Head of caudate nucleus (tissue), 42 donors: Measurements from ENCODE around the gene ATAD1.
"Not testable (repeated sequence)": the region's sequence is repeated elsewhere in the genome, so short reads cannot be mapped to it uniquely, and the experiment has no call there.

ENCODE experiments used
- DNase-seq, 42 donors: peaks; one replicate each; pipeline versions ENCODE4 v3.0.0 to v3.0.0-alpha.2; 2020 to 2021; ENCODE audit warnings: mixed read lengths in 7 of 42
- intact Hi-C: fragments of 100-400 bp; cut with DNase I; formaldehyde crosslinking; loops from one replicate; pipeline ENCODE4 v1.15.0; 2022

ATAD1 gene

GRCh38 chr10:87818505-87819288, 671 bp upstream of the ATAD1 start:
- DNase-seq: peak; percentile 32 to 85 (median 65)
- intact Hi-C loops: loop anchor here (2.0 kb wide), 1 partner anchor 44 kb away; the partner anchor contains the start of genes KLLN and PTEN

- DNase-seq: no peak
- intact Hi-C loops: no loop called here
Observed at GRCh38 chr10:87816898-87817608, 973 bp downstream of the ATAD1 start.

- intact Hi-C loops: no loop called here
- no peak for DNase-seq
Observed at GRCh38 chr10:87816163-87816897, 1.7 kb downstream of the ATAD1 start.

GRCh38 chr10:87804939-87805569, 13.0 kb downstream of the ATAD1 start:
- intact Hi-C loops: no loop called here
- no peak for DNase-seq

- intact Hi-C loops: no loop called here
- no peak for DNase-seq
Observed at GRCh38 chr10:87803831-87804230, 14.2 kb downstream of the ATAD1 start.

- intact Hi-C loops: no loop called here
- no peak for DNase-seq
Observed at GRCh38 chr10:87803328-87803727, 14.7 kb downstream of the ATAD1 start.

- intact Hi-C loops, DNase-seq: not testable (repeated sequence)
Observed at GRCh38 chr10:87801813-87802435, 16.1 kb downstream of the ATAD1 start.

- DNase-seq: no peak
- intact Hi-C loops: no loop called here
Observed at GRCh38 chr10:87799860-87800259, 18.2 kb downstream of the ATAD1 start.

GRCh38 chr10:87798082-87798481, 19.9 kb downstream of the ATAD1 start:
- intact Hi-C loops: no loop called here
- no peak for DNase-seq

- intact Hi-C loops: no loop called here
- no peak for DNase-seq
Observed at GRCh38 chr10:87794285-87794684, 23.7 kb downstream of the ATAD1 start.

GRCh38 chr10:87790185-87790584, 27.8 kb downstream of the ATAD1 start:
- DNase-seq: no peak
- intact Hi-C loops: no loop called here

- intact Hi-C loops: no loop called here
- DNase-seq: no peak
Observed at GRCh38 chr10:87786421-87786820, 31.6 kb downstream of the ATAD1 start.

- intact Hi-C loops: no loop called here
- DNase-seq: no peak
Observed at GRCh38 chr10:87782721-87783120, 35.3 kb downstream of the ATAD1 start.

GRCh38 chr10:87781545-87781944, 36.5 kb downstream of the ATAD1 start:
- intact Hi-C loops: no loop called here
- no peak for DNase-seq

- intact Hi-C loops: no loop called here
- no peak for DNase-seq
Observed at GRCh38 chr10:87776328-87776727, 41.7 kb downstream of the ATAD1 start.

- no peak for DNase-seq
- intact Hi-C loops: no loop called here
Observed at GRCh38 chr10:87775766-87776165, 42.3 kb downstream of the ATAD1 start.

GRCh38 chr10:87771871-87772500, 46.0 kb downstream of the ATAD1 start:
- no peak for DNase-seq

GRCh38 chr10:87767253-87767652, 50.8 kb downstream of the ATAD1 start:
- intact Hi-C loops: no loop called here
- no peak for DNase-seq

More at GRCh38 chr10:87771871-87772500, 46.0 kb downstream of the ATAD1 start:
- intact Hi-C loops: no loop called here
